Hepatocyte (in vitro differentiated cells): ENCODE measurements around the gene COL20A1. TPM values are rescaled to one million over a fixed set of nuclear protein-coding genes. Genes with fewer than 3 reads are reported as not detected.

ENCODE experiments used
- DNase-seq: peaks from one replicate; pipeline ENCODE4 v3.0.0-alpha.2; 2016; ENCODE audit warnings: low spot score
- H2AFZ ChIP-seq: fragments of 200-600 bp; sonication (generic); 2 replicates; pipeline ENCODE4 v1.6.0; 2016; ENCODE audit warnings: antibody characterized with exemption, mild to moderate bottlenecking
- H3K27ac ChIP-seq: fragments of 200-600 bp; sonication (generic); 2 replicates; pipeline ENCODE4 v1.5.1; 2016; ENCODE audit warnings: mild to moderate bottlenecking
- H3K27me3 ChIP-seq: fragments of 200-600 bp; sonication (generic); 2 replicates; pipeline ENCODE4 v1.6.1; 2016
- H3K36me3 ChIP-seq: fragments of 200-600 bp; sonication (generic); replicated peaks from 2 replicates; pipeline ENCODE4 v1.5.1; 2016; ENCODE audit warnings: low read depth; ENCODE audit not compliant: insufficient read depth
- H3K4me1 ChIP-seq: fragments of 200-600 bp; sonication (generic); 2 replicates; pipeline ENCODE4 v1.5.1; 2016; ENCODE audit warnings: mild to moderate bottlenecking, moderate library complexity; ENCODE audit not compliant: insufficient read depth
- H3K4me2 ChIP-seq: fragments of 200-600 bp; sonication (generic); 2 replicates; pipeline ENCODE4 v1.6.0; 2016
- H3K4me3 ChIP-seq: fragments of 200-600 bp; sonication (generic); 2 replicates; pipeline ENCODE4 v1.5.1; 2016; ENCODE audit warnings: mild to moderate bottlenecking
- H3K79me2 ChIP-seq: fragments of 200-600 bp; sonication (generic); 2 replicates; pipeline ENCODE4 v1.6.0; 2017; ENCODE audit warnings: mild to moderate bottlenecking
- H3K9me2 ChIP-seq: fragments of 200-600 bp; sonication (generic); replicated peaks from 2 replicates; pipeline ENCODE4 v1.6.0; 2017; ENCODE audit warnings: mild to moderate bottlenecking; ENCODE audit not compliant: insufficient read depth
- H3K9me3 ChIP-seq: fragments of 200-600 bp; sonication (generic); 2 replicates; pipeline ENCODE4 v1.5.1; 2016; ENCODE audit warnings: low read depth, mild to moderate bottlenecking
- H4K20me1 ChIP-seq: fragments of 200-600 bp; sonication (generic); 2 replicates; pipeline ENCODE4 v1.6.0; 2016; ENCODE audit warnings: mild to moderate bottlenecking; ENCODE audit not compliant: insufficient read depth, poor library complexity, severe bottlenecking
- CTCF ChIP-seq: fragments of 200-600 bp; sonication (generic); IDR thresholded peaks from 2 replicates; pipeline ENCODE4 v1.5.1; 2016; ENCODE audit warnings: antibody characterized with exemption, mild to moderate bottlenecking; ENCODE audit not compliant: poor library complexity
- EZH2 ChIP-seq: fragments of 200-600 bp; sonication (generic); IDR thresholded peaks from 2 replicates; pipeline ENCODE4 v1.6.1; 2016; ENCODE audit warnings: antibody characterized with exemption, mild to moderate bottlenecking, borderline replicate concordance
- EZH2phosphoT487 ChIP-seq: fragments of 200-600 bp; sonication (generic); IDR thresholded peaks from one replicate; pipeline ENCODE4 v1.6.1; 2018; ENCODE audit warnings: antibody characterized with exemption, mild to moderate bottlenecking, low read depth, moderate library complexity; ENCODE audit not compliant: unreplicated experiment, severe bottlenecking
- WGBS: methylation state at CpG from one replicate; pipeline ENCODE4 v1.1.6; 2016; ENCODE audit warnings: low lambda C conversion rate; ENCODE audit errors: missing lambda C conversion rate; 5-methylcytosine and 5-hydroxymethylcytosine counted together
- polyA plus RNA-seq: library from polyadenylated mRNA; unstranded; fragments of >200 nt; fragmentation: Nextera tagmentation; extraction: Ambion mirVana; gene quantifications from 2 replicates; pipeline ENCODE4 v1.2.1, GENCODE V29; 2016
- total RNA-seq: library from RNA; depleted of rRNA; stranded (reverse); fragments of >200 nt; gene quantifications from 2 replicates; pipeline ENCODE4 v1.2.3, GENCODE V29; 2014

COL20A1 gene
- total and polyA plus RNA-seq, 2 experiments from 2014 or later: not detected

- Histone ChIP-seq H3K9me2 (no peaks in the 10 kb centered on the region), H3K4me2 (no peak overlapping the region), H3K4me3 (no peak overlapping the region), H3K36me3 (no peaks in the 10 kb centered on the region), H3K27me3 (no peaks in the 10 kb centered on the region), H3K79me2 (no peaks in the 10 kb centered on the region), H4K20me1 (no peaks in the 10 kb centered on the region), H3K27ac (no peak overlapping the region), H3K4me1 (no peaks in the 10 kb centered on the region), H2AFZ (no peak overlapping the region), H3K9me3 (no peaks in the 10 kb centered on the region)
- 86% methylated on average over 20 of the region's 25 CpGs for WGBS
- TF ChIP-seq EZH2phosphoT487 (no peak), EZH2 (no peak), CTCF (no peak)
- DNase-seq: no peak
These were observed 20.5 kb downstream of the COL20A1 start for GRCh38 chr20:63313349-63314014.

- WGBS: 88% methylated on average over 9 of the region's 9 CpGs
- TF ChIP-seq EZH2 (no peak), CTCF (no peak), EZH2phosphoT487 (no peak)
These were observed 21.1 kb downstream of the COL20A1 start for GRCh38 chr20:63314015-63314471.

GRCh38 chr20:63314566-63315239 is 21.7 kb downstream of the COL20A1 start:
- Histone ChIP-seq H3K4me3 (no peak overlapping the region), H2AFZ (no peak overlapping the region), H3K27me3 (no peaks in the 10 kb centered on the region), H3K36me3 (no peaks in the 10 kb centered on the region), H3K27ac (no peak overlapping the region), H4K20me1 (no peaks in the 10 kb centered on the region), H3K9me2 (no peaks in the 10 kb centered on the region), H3K9me3 (no peaks in the 10 kb centered on the region), H3K4me2 (no peak overlapping the region), H3K79me2 (no peaks in the 10 kb centered on the region), H3K4me1 (no peaks in the 10 kb centered on the region)
- WGBS: 92% methylated on average over 14 of the region's 21 CpGs
- DNase-seq: no peak
- TF ChIP-seq CTCF (no peak), EZH2 (no peak), EZH2phosphoT487 (no peak)

More at GRCh38 chr20:63314015-63314471, 21.1 kb downstream of the COL20A1 start:
- H4K20me1 ChIP-seq: no peaks in the 10 kb centered on the region
- no peaks in the 10 kb centered on the region for H3K9me2 ChIP-seq
- H3K9me3 ChIP-seq: no peaks in the 10 kb centered on the region
- H3K27ac ChIP-seq: no peak overlapping the region
- no peak for DNase-seq
- H3K27me3 ChIP-seq: no peaks in the 10 kb centered on the region
- no peaks in the 10 kb centered on the region for H3K79me2 ChIP-seq
- no peaks in the 10 kb centered on the region for H3K36me3 ChIP-seq
- no peak overlapping the region for H3K4me2 ChIP-seq
- no peak overlapping the region for H2AFZ ChIP-seq
- no peak overlapping the region for H3K4me3 ChIP-seq
- H3K4me1 ChIP-seq: no peaks in the 10 kb centered on the region
